ENCODE results near the gene RTP1.

GRCh38 chr3:187210545-187211327, 13.4 kb downstream of the RTP1 start:
- TF ChIP-seq CTCF (IDR thresholded peaks at IDR 0.05) (no peak), EP300 (IDR thresholded peaks at IDR 0.05) (no peak), POLR2A (IDR thresholded peaks at IDR 0.05) (no peak)

All from suprapubic skin (tissue), 3 donors.